Right lobe of liver (tissue), 4 donors: Measurements from ENCODE around the gene TUBG1.

Source experiments
- POLR2A ChIP-seq: fragments of 450-650 bp; IDR thresholded peaks from one replicate; pipeline ENCODE4 v1.6.1; 2017; ENCODE audit warnings: antibody characterized with exemption, mild to moderate bottlenecking
- TF ChIP-seq, protein P1 (sequence below), 4 donors: fragments of 200-600 bp in 3 of 4; fragments of 450-650 bp in 1 of 4; IDR thresholded peaks; one replicate each; pipeline versions ENCODE4 v1.5.1 to v1.8.0; 2016 to 2022; ENCODE audit warnings: antibody characterized with exemption in 4 of 4, mild to moderate bottlenecking in 2 of 4
- donor health status: DM: no; HTN: no; CAD: no.
- donor health status: DM: no; HTN: no; CAD: no.
- donor health status: DM: no; HTN: yes; CAD: no.

DNA sequence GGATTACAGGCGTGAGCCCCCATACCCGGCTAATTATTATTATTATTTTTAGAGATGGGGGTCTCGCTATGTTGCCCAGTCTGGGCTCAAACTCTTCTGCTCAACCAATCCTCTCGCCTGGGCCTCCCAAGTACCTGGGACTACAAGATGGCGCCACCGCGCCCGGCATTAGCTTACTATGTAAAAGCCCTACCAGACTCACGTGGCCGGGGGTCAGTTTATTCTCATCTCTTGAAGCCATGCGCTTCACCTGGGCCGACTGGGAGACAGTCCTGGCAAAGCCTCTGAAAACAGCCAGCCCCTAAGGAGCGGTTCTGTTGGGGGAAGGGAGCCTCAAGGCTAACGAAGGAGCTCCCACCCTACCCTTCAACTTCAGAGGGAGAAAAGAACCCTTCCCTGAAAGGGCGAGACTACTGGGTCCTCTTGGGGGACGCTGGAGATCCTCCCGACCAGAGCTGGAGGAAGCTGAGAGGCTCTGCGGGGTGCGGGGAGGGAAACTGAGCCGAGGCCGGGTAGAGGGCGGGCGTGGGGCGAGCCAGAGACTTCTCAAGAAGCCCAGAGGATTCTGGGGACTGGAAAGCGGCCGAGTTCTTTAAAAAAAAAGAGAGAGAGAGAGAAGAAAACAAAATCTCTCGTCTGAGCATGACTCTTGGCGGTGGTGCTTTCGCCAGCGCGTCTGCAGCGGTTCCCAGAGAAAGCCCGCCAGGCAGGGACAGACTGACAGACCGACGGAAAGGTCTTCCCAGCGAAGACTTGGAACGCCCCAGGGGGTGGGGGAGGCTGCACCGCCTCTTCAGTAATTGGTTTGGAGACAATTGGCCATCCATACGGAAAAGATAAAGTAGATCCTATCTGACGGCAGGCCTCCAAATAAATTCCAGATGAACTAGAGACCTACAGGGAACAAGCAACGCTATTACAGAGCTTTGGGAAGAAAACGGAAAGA, 44.0 kb downstream of the TUBG1 start:
- TF ChIP-seq, protein P1, sequence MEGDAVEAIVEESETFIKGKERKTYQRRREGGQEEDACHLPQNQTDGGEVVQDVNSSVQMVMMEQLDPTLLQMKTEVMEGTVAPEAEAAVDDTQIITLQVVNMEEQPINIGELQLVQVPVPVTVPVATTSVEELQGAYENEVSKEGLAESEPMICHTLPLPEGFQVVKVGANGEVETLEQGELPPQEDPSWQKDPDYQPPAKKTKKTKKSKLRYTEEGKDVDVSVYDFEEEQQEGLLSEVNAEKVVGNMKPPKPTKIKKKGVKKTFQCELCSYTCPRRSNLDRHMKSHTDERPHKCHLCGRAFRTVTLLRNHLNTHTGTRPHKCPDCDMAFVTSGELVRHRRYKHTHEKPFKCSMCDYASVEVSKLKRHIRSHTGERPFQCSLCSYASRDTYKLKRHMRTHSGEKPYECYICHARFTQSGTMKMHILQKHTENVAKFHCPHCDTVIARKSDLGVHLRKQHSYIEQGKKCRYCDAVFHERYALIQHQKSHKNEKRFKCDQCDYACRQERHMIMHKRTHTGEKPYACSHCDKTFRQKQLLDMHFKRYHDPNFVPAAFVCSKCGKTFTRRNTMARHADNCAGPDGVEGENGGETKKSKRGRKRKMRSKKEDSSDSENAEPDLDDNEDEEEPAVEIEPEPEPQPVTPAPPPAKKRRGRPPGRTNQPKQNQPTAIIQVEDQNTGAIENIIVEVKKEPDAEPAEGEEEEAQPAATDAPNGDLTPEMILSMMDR (IDR thresholded peaks at IDR 0.05): no peak
- TF ChIP-seq POLR2A: no peak
